ENCODE results near the gene ARHGAP22. TPM values are rescaled to one million over a fixed set of nuclear protein-coding genes. Genes with fewer than 3 reads are reported as not detected.

ARHGAP22 gene
- polyA plus RNA-seq, 1 experiment: 7.2 TPM

DNA sequence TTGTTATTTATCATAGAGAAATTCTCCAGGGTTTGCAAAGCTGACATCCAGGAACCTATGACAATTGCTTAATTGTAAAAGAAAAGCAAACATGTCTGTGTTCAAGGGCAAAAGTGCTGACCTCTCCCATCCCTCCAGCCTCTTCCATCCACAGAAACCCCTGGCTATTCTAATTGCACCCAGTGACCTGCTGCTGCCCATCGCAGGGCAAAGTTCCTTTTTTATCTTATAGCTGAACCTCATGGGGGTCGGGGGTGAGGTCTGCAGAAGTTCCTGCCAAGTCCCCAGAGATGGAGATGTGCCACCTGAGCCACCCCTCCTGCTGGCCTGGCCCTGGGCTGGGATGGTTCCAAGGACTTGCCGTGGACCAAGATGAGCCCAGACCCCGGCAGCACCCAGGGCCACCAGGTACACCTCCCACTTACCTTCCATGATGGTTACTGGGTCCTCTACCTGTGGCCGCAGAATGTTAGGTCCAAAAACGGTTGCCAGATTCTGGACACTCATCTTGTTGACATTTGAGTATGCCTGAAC is 151.9 kb downstream of the ARHGAP22 start:
- no peak overlapping the region for H3K4me3 ChIP-seq (ENCODE audit: low read depth, low read length)
- H3K36me3 ChIP-seq (ENCODE audit: control insufficient read depth, insufficient read depth, low read length): peaks cover 20% of the 10 kb centered on the region
- DNase-seq (ENCODE audit: low read depth): no peak
- ChIA-PET POLR2A (no interaction called here), CTCF (interaction anchor here (0.8 kb wide), 1 partner anchor 17 kb away, joined by 3 read pairs; no protein-coding TSS in a partner anchor)
- H3K27me3 ChIP-seq (ENCODE audit: control insufficient read depth, insufficient read depth, low read length): no peaks in the 10 kb centered on the region
- TF ChIP-seq, protein P1, sequence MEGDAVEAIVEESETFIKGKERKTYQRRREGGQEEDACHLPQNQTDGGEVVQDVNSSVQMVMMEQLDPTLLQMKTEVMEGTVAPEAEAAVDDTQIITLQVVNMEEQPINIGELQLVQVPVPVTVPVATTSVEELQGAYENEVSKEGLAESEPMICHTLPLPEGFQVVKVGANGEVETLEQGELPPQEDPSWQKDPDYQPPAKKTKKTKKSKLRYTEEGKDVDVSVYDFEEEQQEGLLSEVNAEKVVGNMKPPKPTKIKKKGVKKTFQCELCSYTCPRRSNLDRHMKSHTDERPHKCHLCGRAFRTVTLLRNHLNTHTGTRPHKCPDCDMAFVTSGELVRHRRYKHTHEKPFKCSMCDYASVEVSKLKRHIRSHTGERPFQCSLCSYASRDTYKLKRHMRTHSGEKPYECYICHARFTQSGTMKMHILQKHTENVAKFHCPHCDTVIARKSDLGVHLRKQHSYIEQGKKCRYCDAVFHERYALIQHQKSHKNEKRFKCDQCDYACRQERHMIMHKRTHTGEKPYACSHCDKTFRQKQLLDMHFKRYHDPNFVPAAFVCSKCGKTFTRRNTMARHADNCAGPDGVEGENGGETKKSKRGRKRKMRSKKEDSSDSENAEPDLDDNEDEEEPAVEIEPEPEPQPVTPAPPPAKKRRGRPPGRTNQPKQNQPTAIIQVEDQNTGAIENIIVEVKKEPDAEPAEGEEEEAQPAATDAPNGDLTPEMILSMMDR (IDR thresholded peaks at IDR 0.05; ENCODE audit: insufficient read depth, low read depth, low read length): no peak

DNA sequence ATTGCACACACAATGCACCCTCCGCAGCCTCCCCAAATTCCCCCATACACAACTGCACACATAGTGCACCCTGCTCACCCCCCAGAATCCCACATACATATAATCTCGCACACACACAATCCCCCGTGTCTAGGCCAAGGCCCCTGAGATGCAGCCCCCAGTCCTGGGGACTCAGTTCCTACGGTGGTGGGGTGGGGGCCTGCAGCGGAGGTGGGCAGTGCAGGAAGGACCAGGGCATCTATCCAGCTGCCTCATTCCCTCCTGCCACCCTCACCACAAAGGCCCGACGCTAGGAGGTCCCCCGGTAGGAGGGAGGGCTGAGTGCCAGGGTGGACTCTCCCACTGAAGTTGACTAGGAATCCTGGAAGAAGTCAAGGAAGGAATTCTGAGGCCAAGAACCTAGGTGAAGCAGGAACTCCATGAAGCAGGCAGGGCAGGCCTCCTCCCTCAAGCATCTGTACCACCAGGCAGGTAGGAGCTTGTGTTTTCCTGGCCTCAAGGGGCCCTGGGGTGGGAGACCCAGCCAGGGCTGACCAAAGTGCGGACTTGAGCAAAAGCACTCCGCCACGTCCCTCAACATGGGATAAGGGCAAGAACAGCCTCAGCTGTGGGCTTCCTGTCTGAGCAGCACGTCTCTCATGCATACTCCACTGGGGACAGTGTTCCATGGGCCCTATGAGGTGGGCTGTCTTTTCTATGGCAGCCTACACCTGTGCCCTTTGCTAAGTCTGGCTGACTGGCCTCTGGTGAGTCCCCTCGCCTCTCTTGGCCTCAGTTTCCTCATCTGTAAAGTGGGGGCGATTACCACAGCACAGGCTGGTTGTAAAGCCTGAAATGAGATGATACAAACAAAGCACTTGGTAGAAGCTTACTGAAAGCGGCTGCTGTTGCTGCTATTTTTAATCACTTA is 152.6 kb downstream of the ARHGAP22 start:
- DNase-seq (ENCODE audit: low read depth): no peak
- ChIA-PET CTCF (interaction anchor here (0.8 kb wide), 1 partner anchor 17 kb away, joined by 3 read pairs; no protein-coding TSS in a partner anchor), POLR2A (no interaction called here)
- Histone ChIP-seq H3K27me3 (ENCODE audit: control insufficient read depth, insufficient read depth, low read length) (no peaks in the 10 kb centered on the region), H3K4me3 (ENCODE audit: low read depth, low read length) (no peak overlapping the region), H3K36me3 (ENCODE audit: control insufficient read depth, insufficient read depth, low read length) (peaks cover 21% of the 10 kb centered on the region)
- TF ChIP-seq, protein P1 (IDR thresholded peaks at IDR 0.05; ENCODE audit: insufficient read depth, low read depth, low read length): no peak

DNA sequence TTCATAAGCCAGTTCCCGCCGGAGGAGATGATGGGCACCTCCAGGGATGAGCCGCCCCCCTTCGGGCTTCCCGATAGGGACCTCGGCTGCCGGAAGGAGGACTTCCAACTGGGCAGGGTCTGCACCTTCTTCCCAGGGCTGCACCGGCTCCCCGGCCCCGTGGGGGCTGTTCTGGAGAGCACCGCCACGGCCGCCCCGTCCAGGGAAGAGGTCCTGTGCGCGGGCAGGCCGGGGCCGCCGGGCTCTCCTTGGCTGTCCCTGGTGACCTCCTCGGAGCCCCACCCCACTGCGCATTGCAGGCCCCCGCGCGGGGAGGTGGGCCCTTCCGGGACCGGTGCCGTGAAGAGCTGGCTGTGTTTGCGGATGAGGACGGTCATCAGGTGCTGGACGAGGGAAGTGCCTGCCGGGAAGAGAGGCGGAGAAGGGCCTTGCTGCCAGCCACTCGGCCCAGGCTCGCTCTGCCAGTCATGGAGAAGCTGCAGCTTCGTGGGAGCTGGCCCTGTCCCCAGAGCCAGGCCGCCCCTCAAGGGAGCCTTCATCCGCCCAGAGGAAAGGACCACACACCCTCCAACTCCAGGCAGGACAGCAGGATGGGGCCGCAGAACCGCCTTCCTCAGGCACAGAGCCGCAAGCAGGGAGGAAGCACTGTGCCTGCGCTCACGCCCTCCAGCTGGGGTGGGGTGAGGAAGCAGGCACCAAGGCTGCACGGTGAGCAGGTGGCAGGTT is 154.0 kb downstream of the ARHGAP22 start:
- DNase-seq (ENCODE audit: low read depth): no peak
- no peak overlapping the region for H3K4me3 ChIP-seq (ENCODE audit: low read depth, low read length)
- CTCF ChIA-PET: interaction anchor here (2.3 kb wide), 1 partner anchor 205 kb away, joined by 7 read pairs; no protein-coding TSS in a partner anchor
- no peaks in the 10 kb centered on the region for H3K27me3 ChIP-seq (ENCODE audit: control insufficient read depth, insufficient read depth, low read length)
- POLR2A ChIA-PET: no interaction called here
- TF ChIP-seq, protein P1 (IDR thresholded peaks at IDR 0.05; ENCODE audit: insufficient read depth, low read depth, low read length): no peak
- peaks cover 22% of the 10 kb centered on the region for H3K36me3 ChIP-seq (ENCODE audit: control insufficient read depth, insufficient read depth, low read length)

DNA sequence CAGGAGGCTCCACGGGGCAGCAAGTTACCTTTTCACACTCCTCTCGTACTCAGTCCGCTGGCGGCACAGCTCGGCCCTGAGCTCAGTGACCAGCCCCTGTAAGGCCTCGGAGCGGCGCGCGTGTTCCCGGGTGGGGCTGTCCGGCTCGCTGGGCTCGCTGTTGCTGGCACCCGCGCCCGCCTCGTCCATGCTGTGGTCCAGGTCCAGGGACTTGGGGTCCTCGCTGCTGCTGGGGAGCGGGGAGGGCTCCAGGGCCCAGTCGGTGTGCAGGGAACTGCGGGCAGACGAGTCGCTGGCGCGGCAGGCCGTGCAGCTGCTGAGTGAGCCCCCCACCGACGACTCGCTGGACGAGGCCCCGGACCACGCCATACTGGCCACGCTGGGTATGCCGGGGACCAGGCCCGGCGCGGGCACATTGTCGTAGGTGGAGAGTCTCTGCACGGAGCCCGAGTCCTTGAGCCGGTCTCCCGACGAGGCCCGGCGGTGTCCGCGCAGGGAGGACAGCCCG is 154.6 kb downstream of the ARHGAP22 start:
- Histone ChIP-seq H3K27me3 (ENCODE audit: control insufficient read depth, insufficient read depth, low read length) (no peaks in the 10 kb centered on the region), H3K4me3 (ENCODE audit: low read depth, low read length) (no peak overlapping the region), H3K36me3 (ENCODE audit: control insufficient read depth, insufficient read depth, low read length) (peaks cover 22% of the 10 kb centered on the region)
- DNase-seq (ENCODE audit: low read depth): no peak
- ChIA-PET POLR2A (no interaction called here), CTCF (interaction anchor here (1.6 to 2.3 kb wide), 2 partner anchors 12 to 206 kb away, joined by 6 to 7 read pairs; no protein-coding TSS in a partner anchor)
- TF ChIP-seq, protein P1 (IDR thresholded peaks at IDR 0.05; ENCODE audit: insufficient read depth, low read depth, low read length): no peak

Data from BJ (cell line).